ENCODE measurements around the gene RTN4RL1.
A peak's percentile ranks its signal among the peaks of the same experiment; 100 is the strongest.

RTN4RL1 gene

DNA sequence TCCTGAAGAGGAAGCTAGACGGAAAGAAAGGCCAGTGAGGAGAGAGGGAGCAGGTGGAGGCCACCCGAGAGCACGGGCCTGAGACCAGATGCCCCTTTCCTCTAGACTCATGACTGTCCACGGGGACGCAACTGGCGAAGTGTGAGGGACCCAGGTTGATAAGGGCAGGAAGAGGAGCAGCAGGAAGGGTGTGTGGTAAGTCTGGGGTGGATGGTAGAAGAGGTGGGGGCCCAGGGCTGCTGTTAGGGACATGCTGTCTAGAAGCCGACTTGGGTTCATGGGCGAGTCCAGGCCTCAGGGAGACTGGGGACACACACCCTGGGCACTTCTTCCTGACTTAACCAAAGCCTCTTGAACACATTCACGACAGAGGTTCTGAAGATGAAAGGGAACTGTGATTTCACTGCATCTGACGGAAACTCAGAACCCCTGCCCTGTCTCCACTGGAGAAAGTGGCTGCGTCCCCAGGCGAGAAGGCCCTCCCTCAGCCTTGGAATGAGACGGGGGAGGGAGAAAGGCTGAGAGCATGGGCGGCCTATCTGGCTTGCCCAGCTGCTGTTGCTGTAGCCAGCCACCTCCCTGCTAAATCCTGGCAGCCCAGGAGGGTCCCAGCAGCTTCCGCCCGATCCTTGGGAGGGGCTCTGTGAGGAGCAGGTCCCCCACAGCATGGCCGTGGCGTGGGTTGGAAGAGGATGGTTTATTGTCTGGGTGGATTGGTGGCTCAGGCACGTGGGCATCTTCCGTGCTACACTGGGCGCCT lies 35.7 kb upstream of the RTN4RL1 start:
- ChIA-PET CTCF (interaction anchor here (1.3 to 8.9 kb wide), 5 partner anchors 17 to 190 kb away, joined by 3 to 205 read pairs (median 88); no protein-coding TSS in a partner anchor), POLR2A (no interaction called here)
- TF ChIP-seq CTCF (IDR thresholded peaks at IDR 0.05; ENCODE audit: control extremely low read depth, extremely low read depth, low read depth, missing control alignments), result no peak
- DNase-seq (ENCODE audit: extremely low spot score), result no peak

DNA sequence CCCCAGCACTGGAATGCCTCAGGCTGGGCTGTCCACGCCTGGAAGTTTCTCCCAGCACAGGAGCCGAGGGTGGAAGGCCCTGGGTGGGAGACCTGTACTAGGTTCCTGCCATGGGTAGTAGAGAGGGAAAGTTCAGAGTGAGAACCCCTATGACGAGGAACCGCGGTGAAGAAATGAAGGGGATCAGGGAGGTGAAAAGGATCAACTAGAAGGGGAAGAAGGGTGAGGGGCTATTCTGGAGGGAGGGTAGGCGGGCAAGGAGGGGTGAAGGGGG lies 35.2 kb upstream of the RTN4RL1 start:
- DNase-seq (ENCODE audit: extremely low spot score), result no peak
- POLR2A ChIA-PET, result no interaction called here
- no peak for TF ChIP-seq CTCF (IDR thresholded peaks at IDR 0.05; ENCODE audit: control extremely low read depth, extremely low read depth, low read depth, missing control alignments)
- CTCF ChIA-PET, result interaction anchor here (0.9 to 8.9 kb wide), 11 partner anchors 17 to 293 kb away, joined by 3 to 205 read pairs (median 11); partner anchors contain the start of genes SMG6 and SRR

DNA sequence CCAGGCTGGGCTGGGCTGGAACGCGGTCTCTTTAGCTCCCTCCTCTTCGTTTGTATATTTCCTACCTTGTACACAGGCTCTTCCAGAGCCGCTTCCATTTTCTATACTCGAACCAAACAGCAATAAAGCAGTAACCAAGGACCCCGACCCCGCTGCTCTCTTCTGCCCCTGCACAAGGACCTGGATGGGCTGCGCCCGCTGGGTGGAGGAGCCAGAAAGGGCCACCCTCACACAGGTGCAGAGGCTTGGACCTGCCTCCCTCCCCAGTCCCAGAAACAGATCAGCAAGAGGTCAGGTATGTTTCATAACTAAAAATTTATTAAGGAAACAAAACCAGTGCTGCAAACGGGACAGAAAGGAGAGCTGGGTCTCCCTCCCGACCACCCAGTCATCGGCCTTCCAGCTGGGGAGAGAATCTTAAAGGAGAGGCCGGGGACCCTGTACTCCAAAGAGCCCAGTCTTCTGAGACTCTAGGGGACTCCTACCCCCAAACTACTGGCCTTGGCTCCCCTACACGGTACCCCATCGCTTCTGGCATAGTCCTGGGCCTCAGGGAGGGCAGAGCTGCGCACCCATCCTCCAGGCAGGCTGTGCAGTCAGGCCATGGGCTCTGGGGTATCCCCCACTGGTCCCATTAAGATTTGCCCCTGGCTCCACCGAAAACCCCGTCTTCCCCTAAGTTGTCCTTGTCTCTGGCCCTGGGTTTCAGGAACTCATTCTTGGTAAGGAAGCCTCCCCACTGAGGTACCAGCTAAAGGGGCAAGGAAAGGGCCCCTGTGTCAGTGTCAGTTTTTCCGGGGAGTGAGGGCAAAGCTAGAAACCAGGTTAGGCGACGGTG lies 34.6 kb upstream of the RTN4RL1 start:
- no peak for DNase-seq (ENCODE audit: extremely low spot score)
- TF ChIP-seq CTCF (IDR thresholded peaks at IDR 0.05; ENCODE audit: control extremely low read depth, extremely low read depth, low read depth, missing control alignments), result no peak
- CTCF ChIA-PET, result interaction anchor here (0.9 to 8.9 kb wide), 20 partner anchors 9 to 294 kb away, joined by 3 to 205 read pairs (median 10); partner anchors contain the start of genes SMG6 and SRR
- POLR2A ChIA-PET, result no interaction called here

DNA sequence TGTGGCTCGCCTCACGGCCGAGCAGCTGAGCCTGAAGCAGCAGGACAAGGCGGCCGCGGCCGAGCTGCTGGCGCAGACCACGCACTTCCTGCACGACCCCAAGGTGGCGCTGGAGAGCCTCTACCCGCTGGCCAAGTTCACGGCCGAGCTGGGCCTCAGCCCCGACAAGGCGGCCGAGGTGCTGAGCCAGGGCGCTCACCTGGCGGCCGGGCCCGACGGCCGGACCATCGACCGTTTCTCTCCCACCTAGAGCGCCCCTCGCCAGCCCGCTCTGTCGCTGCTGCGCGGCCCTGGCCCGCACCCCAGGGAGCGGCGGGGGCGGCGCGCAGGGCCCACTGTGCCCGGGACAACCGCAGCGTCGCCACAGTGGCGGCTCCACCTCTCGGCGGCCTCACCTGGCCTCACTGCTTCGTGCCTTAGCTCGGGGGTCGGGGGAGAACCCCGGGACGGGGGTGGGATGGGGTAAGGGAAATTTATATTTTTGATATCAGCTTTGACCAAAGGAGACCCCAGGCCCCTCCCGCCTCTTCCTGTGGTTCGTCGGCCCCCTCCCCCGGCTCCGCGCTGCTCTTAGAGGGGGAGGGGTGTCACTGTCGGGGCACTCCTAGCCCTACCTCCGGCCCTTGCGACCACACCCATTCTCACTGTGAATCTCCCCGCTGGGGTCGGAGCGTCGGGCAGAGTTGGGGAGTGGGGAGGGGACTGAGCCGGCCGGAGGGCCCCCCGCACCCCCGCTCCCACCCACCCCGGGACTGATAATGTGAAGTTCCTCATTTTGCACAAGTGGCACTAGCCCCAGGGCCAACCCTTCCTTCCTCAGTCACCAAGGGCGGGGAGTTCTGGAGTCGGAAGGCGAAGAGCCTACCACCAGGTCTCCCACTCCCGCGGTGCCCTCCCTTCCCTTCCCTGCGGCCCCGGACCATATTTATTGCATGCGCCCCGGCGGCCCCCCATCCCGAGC lies 33.7 kb upstream of the RTN4RL1 start:
- ChIA-PET POLR2A (interaction anchor here (0.7 to 1.8 kb wide), 5 partner anchors 163 to 245 kb away, joined by 3 to 8 read pairs (median 5); partner anchors contain the start of genes SMG6 and SRR), CTCF (interaction anchor here (0.7 to 8.9 kb wide), 36 partner anchors 10 to 352 kb away, joined by 3 to 205 read pairs (median 5); partner anchors contain the start of genes SMG6, SRR and TSR1)
- peak; percentile 78 for DNase-seq (ENCODE audit: extremely low spot score)
- TF ChIP-seq CTCF (IDR thresholded peaks at IDR 0.05; ENCODE audit: control extremely low read depth, extremely low read depth, low read depth, missing control alignments), result peak; percentile 97

DNA sequence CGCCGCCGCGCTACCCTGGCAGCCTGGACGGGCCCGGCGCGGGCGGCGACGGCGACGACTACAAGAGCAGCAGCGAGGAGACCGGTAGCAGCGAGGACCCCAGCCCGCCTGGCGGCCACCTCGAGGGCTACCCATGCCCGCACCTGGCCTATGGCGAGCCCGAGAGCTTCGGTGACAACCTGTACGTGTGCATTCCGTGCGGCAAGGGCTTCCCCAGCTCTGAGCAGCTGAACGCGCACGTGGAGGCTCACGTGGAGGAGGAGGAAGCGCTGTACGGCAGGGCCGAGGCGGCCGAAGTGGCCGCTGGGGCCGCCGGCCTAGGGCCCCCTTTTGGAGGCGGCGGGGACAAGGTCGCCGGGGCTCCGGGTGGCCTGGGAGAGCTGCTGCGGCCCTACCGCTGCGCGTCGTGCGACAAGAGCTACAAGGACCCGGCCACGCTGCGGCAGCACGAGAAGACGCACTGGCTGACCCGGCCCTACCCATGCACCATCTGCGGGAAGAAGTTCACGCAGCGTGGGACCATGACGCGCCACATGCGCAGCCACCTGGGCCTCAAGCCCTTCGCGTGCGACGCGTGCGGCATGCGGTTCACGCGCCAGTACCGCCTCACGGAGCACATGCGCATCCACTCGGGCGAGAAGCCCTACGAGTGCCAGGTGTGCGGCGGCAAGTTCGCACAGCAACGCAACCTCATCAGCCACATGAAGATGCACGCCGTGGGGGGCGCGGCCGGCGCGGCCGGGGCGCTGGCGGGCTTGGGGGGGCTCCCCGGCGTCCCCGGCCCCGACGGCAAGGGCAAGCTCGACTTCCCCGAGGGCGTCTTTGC lies 32.8 kb upstream of the RTN4RL1 start:
- no peak for DNase-seq (ENCODE audit: extremely low spot score)
- TF ChIP-seq CTCF (IDR thresholded peaks at IDR 0.05; ENCODE audit: control extremely low read depth, extremely low read depth, low read depth, missing control alignments), result no peak
- POLR2A ChIA-PET, result interaction anchor here (0.7 to 1.8 kb wide), 5 partner anchors 164 to 246 kb away, joined by 3 to 8 read pairs (median 5); partner anchors contain the start of genes SMG6 and SRR
- CTCF ChIA-PET, result interaction anchor here (0.7 to 8.9 kb wide), 36 partner anchors 11 to 352 kb away, joined by 3 to 205 read pairs (median 5); partner anchors contain the start of genes SMG6, SRR and TSR1

All from GM10248 (cell line).